ENCODE measurements around the gene AKAP11.

The AKAP11 gene

GRCh38 chr13:42337808-42338600 is 66.1 kb downstream of the AKAP11 start:
- peak; percentile 21 for DNase-seq

GRCh38 chr13:42345367-42345766 is 73.4 kb downstream of the AKAP11 start:
- DNase-seq: no peak

- no peak for DNase-seq
Observed at GRCh38 chr13:42348576-42348975, 76.6 kb downstream of the AKAP11 start.

- DNase-seq: no peak
Observed at GRCh38 chr13:42350141-42350540, 78.2 kb downstream of the AKAP11 start.

- no peak for DNase-seq
Observed at GRCh38 chr13:42354241-42355091, 82.5 kb downstream of the AKAP11 start.

- DNase-seq: no peak
Observed at GRCh38 chr13:42355092-42355485, 83.1 kb downstream of the AKAP11 start.

- DNase-seq: no peak
Observed at GRCh38 chr13:42355491-42356183, 83.7 kb downstream of the AKAP11 start.

- no peak for DNase-seq
Observed at GRCh38 chr13:42356184-42356575, 84.2 kb downstream of the AKAP11 start.

- DNase-seq: no peak
Observed at GRCh38 chr13:42360046-42360574, 88.2 kb downstream of the AKAP11 start.

- DNase-seq: no peak
Observed at GRCh38 chr13:42361701-42362100, 89.7 kb downstream of the AKAP11 start.

GRCh38 chr13:42363941-42364612 is 92.1 kb downstream of the AKAP11 start:
- no peak for DNase-seq

GRCh38 chr13:42364613-42365000 is 92.7 kb downstream of the AKAP11 start:
- DNase-seq: no peak

- no peak for DNase-seq
Observed at GRCh38 chr13:42367831-42368230, 95.9 kb downstream of the AKAP11 start.

- DNase-seq: no peak
Observed at GRCh38 chr13:42369071-42369797, 97.3 kb downstream of the AKAP11 start.

- DNase-seq: no peak
Observed at GRCh38 chr13:42370229-42370628, 98.3 kb downstream of the AKAP11 start.
